WTC11 (cell line): ENCODE data around the gene BAIAP2L2. TPM values are rescaled to one million over a fixed set of nuclear protein-coding genes. Genes with fewer than 3 reads are reported as not detected.

Experiments
- ATAC-seq: fragments of 200-7000 bp; cut with Tn5 transposase; 2 replicates; pipeline ENCODE4 v1.10.0; 2021; ENCODE audit warnings: mild to moderate bottlenecking, moderate library complexity
- CTCF ChIA-PET: fragments of 300-600 bp; sonication (Branson Sonifier 250); formaldehyde crosslinking; loops from one replicate; lab custom pipeline; 2021; ENCODE audit warnings: antibody characterized with exemption; lab: Charles Lee
- POLR2A ChIA-PET: fragments of 350-600 bp; sonication (Branson Sonifier 250); formaldehyde crosslinking; loops from one replicate; lab custom pipeline; 2021; ENCODE audit warnings: antibody characterized with exemption; lab: Charles Lee
- DNase-seq: peaks from one replicate; pipeline ENCODE4 v3.0.0; 2021; ENCODE audit warnings: low spot score
- H3K27ac Mint-ChIP-seq: 2 replicates; pipeline ENCODE4 v1.8.0; 2021; ENCODE audit warnings: mixed read lengths
- H3K27me3 Mint-ChIP-seq: 2 replicates; pipeline ENCODE4 v1.8.0; 2021; ENCODE audit warnings: low read depth, mild to moderate bottlenecking, moderate library complexity, mixed read lengths
- H3K36me3 Mint-ChIP-seq: 2 replicates; pipeline ENCODE4 v1.8.0; 2021; ENCODE audit warnings: mixed read lengths
- H3K4me1 Mint-ChIP-seq: 2 replicates; pipeline ENCODE4 v1.8.0; 2022; ENCODE audit warnings: mixed read lengths
- H3K4me3 Mint-ChIP-seq: 2 replicates; pipeline ENCODE4 v1.8.0; 2021; ENCODE audit warnings: mild to moderate bottlenecking, moderate library complexity, mixed read lengths
- H3K9me3 Mint-ChIP-seq: 2 replicates; pipeline ENCODE4 v1.8.0; 2021; ENCODE audit warnings: mixed read lengths
- CREM ChIP-seq: sonication (generic); formaldehyde crosslinking; IDR thresholded peaks from 2 replicates; pipeline ENCODE4 v1.8.1; 2022; ENCODE audit warnings: mild to moderate bottlenecking, missing genetic modification reagents, moderate library complexity
- CTCF ChIP-seq: fragments of 200-600 bp; IDR thresholded peaks from 2 replicates; pipeline ENCODE4 v1.8.0; 2022; ENCODE audit warnings: antibody characterized with exemption
- ERG ChIP-seq: fragments of 250-450 bp; sonication (Bioruptor Pico); IDR thresholded peaks from 2 replicates; pipeline ENCODE4 v1.8.0; 2021; ENCODE audit warnings: mild to moderate bottlenecking
- FOXK1 ChIP-seq: sonication (generic); formaldehyde crosslinking; IDR thresholded peaks from 2 replicates; pipeline ENCODE4 v1.8.0; 2022; ENCODE audit warnings: mild to moderate bottlenecking, moderate library complexity, missing genetic modification reagents
- HMGA2 ChIP-seq: fragments of 250-450 bp; sonication (Bioruptor Pico); IDR thresholded peaks from 2 replicates; pipeline ENCODE4 v1.4.0; 2021; ENCODE audit warnings: mild to moderate bottlenecking, moderate library complexity
- HMGXB4 ChIP-seq: sonication (generic); formaldehyde crosslinking; IDR thresholded peaks from 2 replicates; pipeline ENCODE4 v1.8.1; 2023; ENCODE audit warnings: mild to moderate bottlenecking, moderate library complexity, missing genetic modification reagents
- IRF2 ChIP-seq: sonication (generic); formaldehyde crosslinking; IDR thresholded peaks from 2 replicates; pipeline ENCODE4 v1.8.0; 2022; ENCODE audit warnings: low read depth, missing genetic modification reagents, borderline replicate concordance
- JUN ChIP-seq: sonication (generic); formaldehyde crosslinking; IDR thresholded peaks from 2 replicates; pipeline ENCODE4 v1.8.0; 2023; ENCODE audit warnings: mild to moderate bottlenecking, missing genetic modification reagents
- MYBL2 ChIP-seq: sonication (generic); formaldehyde crosslinking; IDR thresholded peaks from 2 replicates; pipeline ENCODE4 v1.8.1; 2023; ENCODE audit warnings: mild to moderate bottlenecking, moderate library complexity, missing genetic modification reagents
- NR1H2 ChIP-seq: sonication (generic); formaldehyde crosslinking; IDR thresholded peaks from 2 replicates; pipeline ENCODE4 v1.9.0; 2021; ENCODE audit warnings: mild to moderate bottlenecking, moderate library complexity, missing genetic modification reagents
- OVOL2 ChIP-seq: fragments of 250-450 bp; sonication (Bioruptor Pico); IDR thresholded peaks from 2 replicates; pipeline ENCODE4 v1.9.0; 2021; ENCODE audit warnings: mild to moderate bottlenecking, borderline replicate concordance
- PREB ChIP-seq: sonication (generic); formaldehyde crosslinking; IDR thresholded peaks from 2 replicates; pipeline ENCODE4 v1.8.1; 2022; ENCODE audit warnings: mild to moderate bottlenecking, missing genetic modification reagents, moderate library complexity, borderline replicate concordance
- RORB ChIP-seq: fragments of 250-450 bp; sonication (Bioruptor Pico); IDR thresholded peaks from 2 replicates; pipeline ENCODE4 v1.9.0; 2021; ENCODE audit warnings: mild to moderate bottlenecking
- SOX15 ChIP-seq: fragments of 250-450 bp; sonication (Bioruptor Pico); IDR thresholded peaks from 2 replicates; pipeline ENCODE4 v1.9.0; 2021; ENCODE audit warnings: mild to moderate bottlenecking
- SP1 ChIP-seq: sonication (generic); formaldehyde crosslinking; conservative IDR thresholded peaks from 2 replicates; pipeline ENCODE4 v1.8.1; 2022; ENCODE audit warnings: missing genetic modification reagents
- STAT6 ChIP-seq: sonication (generic); formaldehyde crosslinking; conservative IDR thresholded peaks from 2 replicates; pipeline ENCODE4 v1.8.1; 2023; ENCODE audit warnings: mild to moderate bottlenecking, low read depth, missing genetic modification reagents, moderate library complexity
- ZNF138 ChIP-seq: sonication (generic); formaldehyde crosslinking; conservative IDR thresholded peaks from 2 replicates; pipeline ENCODE4 v1.8.1; 2022; ENCODE audit warnings: mild to moderate bottlenecking, moderate library complexity, missing genetic modification reagents
- ZNF263 ChIP-seq: sonication (generic); formaldehyde crosslinking; IDR thresholded peaks from 2 replicates; pipeline ENCODE4 v1.8.1; 2022; ENCODE audit warnings: low read depth, mild to moderate bottlenecking, moderate library complexity, missing genetic modification reagents
- ZNF317 ChIP-seq: sonication (generic); formaldehyde crosslinking; IDR thresholded peaks from 2 replicates; pipeline ENCODE4 v1.8.1; 2023; ENCODE audit warnings: low read depth, mild to moderate bottlenecking, moderate library complexity, missing genetic modification reagents, borderline replicate concordance
- total RNA-seq: library from RNA; stranded (reverse); gene quantifications from 3 replicates; pipeline ENCODE4 v1.2.3, GENCODE V29; 2021
- TF ChIP-seq, protein P1 (sequence below): fragments of 250-450 bp; sonication (Bioruptor Pico); conservative IDR thresholded peaks from 2 replicates; pipeline ENCODE4 v1.9.0; 2021; ENCODE audit warnings: mild to moderate bottlenecking
- TF ChIP-seq, protein P2 (sequence below): sonication (generic); formaldehyde crosslinking; IDR thresholded peaks from 2 replicates; pipeline ENCODE4 v1.8.0; 2023; ENCODE audit warnings: missing genetic modification reagents
- TF ChIP-seq, protein P3 (sequence below): sonication (generic); formaldehyde crosslinking; IDR thresholded peaks from 2 replicates; pipeline ENCODE4 v1.8.1; 2022; ENCODE audit warnings: low read depth, mild to moderate bottlenecking, moderate library complexity, missing genetic modification reagents, borderline replicate concordance

The BAIAP2L2 gene
- total RNA-seq, 1 experiment from 2014 or later = 3.0 TPM

DNA sequence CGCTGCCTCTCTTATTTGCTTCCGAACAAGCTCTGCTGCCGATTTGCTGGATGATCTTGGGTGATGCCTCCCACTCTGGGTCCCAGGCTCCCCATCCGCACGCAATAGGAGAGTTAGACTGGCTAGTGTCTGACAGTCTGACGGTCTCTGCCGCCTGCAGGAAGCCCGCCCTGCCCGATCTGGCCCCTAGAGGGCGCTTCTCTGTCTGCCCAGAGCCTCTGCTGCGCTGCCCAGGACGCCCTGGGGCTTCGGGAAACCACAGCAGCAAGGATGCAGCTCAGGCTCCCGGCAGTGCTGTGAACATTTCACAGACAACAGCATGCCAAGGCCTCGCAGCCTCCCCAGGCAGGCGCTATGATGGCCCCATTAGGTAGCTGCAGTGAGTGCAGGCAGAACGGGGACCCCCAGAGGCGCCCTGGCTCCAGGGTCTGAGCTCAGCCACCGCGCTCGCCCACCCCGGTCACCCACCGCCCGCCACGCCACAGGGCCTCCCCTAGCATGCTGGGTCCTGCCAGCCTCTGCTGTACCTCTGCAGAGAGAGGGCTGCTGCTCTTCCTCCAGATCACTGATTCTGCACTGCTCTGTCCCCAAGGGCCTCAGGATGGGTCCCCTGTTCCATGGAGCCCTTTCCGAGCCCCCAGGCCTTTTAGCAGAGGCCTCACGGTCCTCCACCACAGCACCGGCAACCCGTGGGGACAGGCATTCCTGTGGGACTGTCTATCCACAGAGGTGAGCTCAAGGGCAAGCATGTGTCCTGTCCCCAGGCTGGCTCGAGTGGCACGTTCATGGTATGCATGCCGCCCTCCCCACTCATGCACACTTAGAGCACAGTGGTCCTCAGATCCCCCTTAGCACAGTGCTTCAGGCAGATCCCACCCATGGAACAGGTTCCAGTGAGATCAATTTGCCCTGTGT is 4.3 kb upstream of the BAIAP2L2 start:
- no peak overlapping the region for H3K4me3 Mint-ChIP-seq
- ChIA-PET CTCF (interaction anchor here (0.5 to 11.1 kb wide), 58 partner anchors 9 to 540 kb away, joined by 3 to 222 read pairs (median 5); partner anchors contain the start of genes MAFF, PICK1, PLA2G6 and SLC16A8), POLR2A (interaction anchor here (1.1 kb wide), 1 partner anchor 17 kb away, joined by 5 read pairs; no protein-coding TSS in a partner anchor)
- H3K36me3 Mint-ChIP-seq = no peaks in the 10 kb centered on the region
- no peaks in the 10 kb centered on the region for H3K9me3 Mint-ChIP-seq
- DNase-seq (peak; percentile 95), ATAC-seq (peak; percentile 90)
- 0 out of 2 replicates have a peak overlapping the region, but pooled peaks have one; percentile 27 for H3K27ac Mint-ChIP-seq
- H3K4me1 Mint-ChIP-seq = peaks cover 7% of the 10 kb centered on the region
- H3K27me3 Mint-ChIP-seq = no peaks in the 10 kb centered on the region; the same call in 1 of the 2 replicates
- no peak for TF ChIP-seq NR1H2
- TF ChIP-seq ERG (CRISPR knock-in tag) = no peak
- TF ChIP-seq, protein P1, sequence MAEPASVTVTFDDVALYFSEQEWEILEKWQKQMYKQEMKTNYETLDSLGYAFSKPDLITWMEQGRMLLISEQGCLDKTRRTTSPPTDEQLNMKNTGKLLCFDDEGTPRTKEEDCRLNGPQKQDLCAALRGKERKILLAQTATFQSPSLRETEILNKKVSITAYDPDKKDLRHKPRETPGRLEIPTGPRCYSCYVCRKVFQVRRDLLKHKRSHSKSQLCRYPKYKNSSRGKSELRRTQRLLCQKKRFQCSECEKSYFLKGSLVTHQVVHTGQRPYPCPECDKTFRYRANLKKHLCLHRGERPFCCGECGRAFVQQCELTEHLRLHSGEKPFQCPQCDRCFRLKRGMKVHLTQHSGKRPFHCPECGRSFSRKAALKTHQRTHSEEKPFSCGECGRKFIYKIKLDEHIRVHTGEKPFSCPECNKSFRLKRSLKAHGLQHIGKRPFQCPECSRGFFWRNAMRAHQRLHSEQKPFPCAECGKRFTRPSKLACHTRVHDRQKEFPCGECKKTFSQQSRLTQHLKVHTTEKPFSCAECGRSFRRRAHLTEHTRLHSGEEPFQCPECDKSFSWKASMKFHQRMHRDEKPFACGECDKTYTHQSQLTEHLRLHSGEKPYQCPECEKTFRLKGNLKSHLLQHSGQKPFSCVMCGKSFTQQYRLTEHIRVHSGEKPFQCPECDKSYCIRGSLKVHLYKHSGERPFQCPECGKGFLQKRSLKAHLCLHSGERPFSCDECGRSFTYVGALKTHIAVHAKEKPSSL (CRISPR knock-in tag) = no peak
- TF ChIP-seq OVOL2 (CRISPR knock-in tag) = no peak
- TF ChIP-seq SP1 (CRISPR knock-in tag) = 0 out of 2 replicates have a peak, but pooled peaks have one; percentile 36
- TF ChIP-seq HMGA2 (CRISPR knock-in tag) = no peak
- TF ChIP-seq MYBL2 (CRISPR knock-in tag) = no peak
- no peak for TF ChIP-seq ZNF317 (CRISPR knock-in tag)
- no peak for TF ChIP-seq ZNF138
- no peak for TF ChIP-seq RORB
- no peak for TF ChIP-seq STAT6 (CRISPR knock-in tag)
- TF ChIP-seq JUN = no peak
- no peak for TF ChIP-seq PREB (CRISPR knock-in tag)
- TF ChIP-seq SOX15 (CRISPR knock-in tag) = no peak
- TF ChIP-seq CTCF = peak; percentile 95
- TF ChIP-seq IRF2 = no peak
- TF ChIP-seq, protein P2, sequence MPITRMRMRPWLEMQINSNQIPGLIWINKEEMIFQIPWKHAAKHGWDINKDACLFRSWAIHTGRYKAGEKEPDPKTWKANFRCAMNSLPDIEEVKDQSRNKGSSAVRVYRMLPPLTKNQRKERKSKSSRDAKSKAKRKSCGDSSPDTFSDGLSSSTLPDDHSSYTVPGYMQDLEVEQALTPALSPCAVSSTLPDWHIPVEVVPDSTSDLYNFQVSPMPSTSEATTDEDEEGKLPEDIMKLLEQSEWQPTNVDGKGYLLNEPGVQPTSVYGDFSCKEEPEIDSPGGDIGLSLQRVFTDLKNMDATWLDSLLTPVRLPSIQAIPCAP (CRISPR knock-in tag) = no peak
- TF ChIP-seq FOXK1 = no peak
- 0 out of 2 replicates have a peak, but pooled peaks have one; percentile 25 for TF ChIP-seq HMGXB4
- no peak for TF ChIP-seq CREM (CRISPR knock-in tag)
- TF ChIP-seq ZNF263 (CRISPR knock-in tag) = no peak
- TF ChIP-seq, protein P3, sequence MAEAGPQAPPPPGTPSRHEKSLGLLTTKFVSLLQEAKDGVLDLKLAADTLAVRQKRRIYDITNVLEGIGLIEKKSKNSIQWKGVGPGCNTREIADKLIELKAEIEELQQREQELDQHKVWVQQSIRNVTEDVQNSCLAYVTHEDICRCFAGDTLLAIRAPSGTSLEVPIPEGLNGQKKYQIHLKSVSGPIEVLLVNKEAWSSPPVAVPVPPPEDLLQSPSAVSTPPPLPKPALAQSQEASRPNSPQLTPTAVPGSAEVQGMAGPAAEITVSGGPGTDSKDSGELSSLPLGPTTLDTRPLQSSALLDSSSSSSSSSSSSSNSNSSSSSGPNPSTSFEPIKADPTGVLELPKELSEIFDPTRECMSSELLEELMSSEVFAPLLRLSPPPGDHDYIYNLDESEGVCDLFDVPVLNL (CRISPR knock-in tag) = no peak
